ENCODE measurements around the gene CLTCL1. TPM values are rescaled to one million over a fixed set of nuclear protein-coding genes. Genes with fewer than 3 reads are reported as not detected.

The CLTCL1 gene
- total and polyA plus RNA-seq, 9 of the 15 experiments (the other 6 are each of a cell fraction or from before 2014, with no cell fraction given) = 1.1 to 11.7 (median 5.0) TPM

- CTCF ChIA-PET (ENCODE audit: low intra/inter-chr PET ratio) = no interaction called here
- in situ Hi-C loops (cut with MboI) = no loop called here
- H2AFZ ChIP-seq (ENCODE audit: low read depth, low read length) = no peak overlapping the region
- DNase-seq (ENCODE audit: extremely low read depth in 1 of 4, low spot score in 3 of 4) = no peak
- H3K4me3 ChIP-seq = no peak overlapping the region
- FAIRE-seq = no peak
- POLR2A ChIA-PET = interaction anchor here (0.7 to 3.2 kb wide), 12 partner anchors 9 to 303 kb away, joined by 3 to 18 read pairs (median 6); partner anchors contain the start of gene SLC25A1
- H3K9me3 ChIP-seq (replicated peaks; ENCODE audit: control insufficient read depth, insufficient read depth, low read depth, low read length) = no peaks in the 10 kb centered on the region
- H3K79me2 ChIP-seq (ENCODE audit: control insufficient read depth, insufficient read depth, low read length) = no peaks in the 10 kb centered on the region
- peaks cover 18% of the 10 kb centered on the region for H4K20me1 ChIP-seq (replicated peaks; ENCODE audit: control insufficient read depth, insufficient read depth, low read length)
- H3K27me3 ChIP-seq (ENCODE audit: control insufficient read depth in 2 of 2, insufficient read depth in 2 of 2, low read length in 2 of 2) = peaks cover 34 to 37% of the 10 kb centered on the region in 2 experiments; a peak in 4 of 5 replicates
- no TSS peak for BruUV-seq (replicated peaks)
- intact Hi-C loops (cut with micrococcal nuclease) = no loop called here
- peak overlapping the region in 1 of 2 experiments; percentile 3; a peak in 1 of 4 replicates for H3K9ac ChIP-seq (ENCODE audit: insufficient read depth in 1 of 2, low read depth in 2 of 2, low read length in 2 of 2)
- WGBS (ENCODE audit: insufficient coverage, low coverage, missing lambda C conversion rate) = 12% methylated on average over 5 of the region's 5 CpGs
- no peak for ATAC-seq
- peaks cover 5% of the 10 kb centered on the region for H3K9me1 ChIP-seq (ENCODE audit: control insufficient read depth, insufficient read depth, low read length)
- no peaks in the 10 kb centered on the region for H3K36me3 ChIP-seq (ENCODE audit: control insufficient read depth, insufficient read depth, low read length)
- H3K4me1 ChIP-seq (replicated peaks in 1 of 2; ENCODE audit: control insufficient read depth in 2 of 2, insufficient read depth in 2 of 2, low read length in 2 of 2) = peaks cover 17% of the 10 kb centered on the region in 2 experiments; a peak in 4 of 5 replicates
- H3K27ac ChIP-seq (ENCODE audit: extremely low read depth, low read depth, low read length) = no peak overlapping the region
- no peak overlapping the region for H3K4me2 ChIP-seq (ENCODE audit: insufficient read depth, low read length)
- TF ChIP-seq ARID3B (CRISPR knock-in tag; IDR thresholded peaks at IDR 0.05; ENCODE audit: borderline replicate concordance) = peak; percentile 32; the same call in 1 of the 2 replicates
- no peak for TF ChIP-seq ZNF695 (CRISPR knock-in tag; IDR thresholded peaks at IDR 0.05)
- no peak for TF ChIP-seq CHD4 (IDR thresholded peaks at IDR 0.05; ENCODE audit: insufficient read depth, insufficient replicate concordance, low read depth, low read length, poor library complexity, severe bottlenecking)
- 0 out of 2 replicates have a peak, but pooled peaks have one; percentile 75 for TF ChIP-seq E2F4 (CRISPR knock-in tag; IDR thresholded peaks at IDR 0.05; ENCODE audit: low read depth)
- TF ChIP-seq CGGBP1 (CRISPR knock-in tag; IDR thresholded peaks at IDR 0.05) = no peak
- TF ChIP-seq ZNF830 (CRISPR knock-in tag; IDR thresholded peaks at IDR 0.05) = 0 out of 2 replicates have a peak, but pooled peaks have one; percentile 55
- 0 out of 2 replicates have a peak, but pooled peaks have one; percentile 36 for TF ChIP-seq HOMEZ (CRISPR knock-in tag; IDR thresholded peaks at IDR 0.05)
- 0 out of 2 replicates have a peak, but pooled peaks have one; percentile 19 for TF ChIP-seq KLF1 (tag; IDR thresholded peaks at IDR 0.05)
- TF ChIP-seq ZNF583 (CRISPR knock-in tag; IDR thresholded peaks at IDR 0.05) = 0 out of 2 replicates have a peak, but pooled peaks have one; percentile 12
- TF ChIP-seq HCFC1 (IDR thresholded peaks at IDR 0.05; ENCODE audit: low read depth, low read length) = 0 out of 2 replicates have a peak, but pooled peaks have one; percentile 9
- no peak for TF ChIP-seq SMC3 (conservative IDR thresholded peaks at IDR 0.05; ENCODE audit: insufficient read depth, low read depth, low read length)
- TF ChIP-seq THRB (CRISPR knock-in tag; conservative IDR thresholded peaks at IDR 0.05) = peak; percentile 71; the same call in 1 of the 2 replicates
- peak; percentile 58; the same call in 1 of the 2 replicates for TF ChIP-seq HBP1 (CRISPR knock-in tag; IDR thresholded peaks at IDR 0.05)
Observed at GRCh38 chr22:19287076-19287707, 4.3 kb downstream of the CLTCL1 start.
